Heart right ventricle (tissue), 16 donors: Measurements from ENCODE around the gene IL22RA1. TPM values are rescaled to one million over a fixed set of nuclear protein-coding genes. Genes with fewer than 3 reads are reported as not detected.

Experiments used
- ATAC-seq, 8 donors: fragments of 200-7000 bp; cut with Tn5 transposase; one replicate each; pipeline ENCODE4 v1.9.1; 2020; ENCODE audit warnings: mild to moderate bottlenecking in 8 of 8, moderate library complexity in 8 of 8, moderate number of reproducible peaks in 1 of 8
- DNase-seq, 2 donors: peaks; one replicate each; pipeline ENCODE4 v3.0.0-alpha.2; 2020
- H3K27ac ChIP-seq, 10 donors: fragments of 200-600 bp; sonication (generic) in 2 of 10; one replicate each; pipeline versions ENCODE4 v1.5.0 to v1.8.0; 2020 to 2022; ENCODE audit warnings: mild to moderate bottlenecking in 3 of 10
- H3K27me3 ChIP-seq, 7 donors: fragments of 200-600 bp; one replicate each; pipeline ENCODE4 v1.8.0; 2021 to 2022; ENCODE audit warnings: mild to moderate bottlenecking in 2 of 7
- H3K36me3 ChIP-seq, 9 donors: fragments of 200-600 bp; sonication (generic) in 1 of 9; one replicate each; pipeline versions ENCODE4 v1.5.0 to v1.8.0; 2020 to 2022; ENCODE audit warnings: mild to moderate bottlenecking in 2 of 9
- H3K4me1 ChIP-seq, 9 donors: fragments of 200-600 bp; sonication (generic) in 1 of 9; one replicate each; pipeline versions ENCODE4 v1.5.0 to v1.8.0; 2020 to 2022; ENCODE audit warnings: mild to moderate bottlenecking in 4 of 9
- H3K4me3 ChIP-seq, 10 donors: fragments of 200-600 bp; sonication (generic) in 2 of 10; one replicate each; pipeline versions ENCODE4 v1.5.0 to v1.8.0; 2020 to 2022; ENCODE audit warnings: mild to moderate bottlenecking in 7 of 10, moderate library complexity in 2 of 10
- H3K9me3 ChIP-seq, 11 donors: fragments of 200-600 bp in 10 of 11; sonication (generic) in 2 of 11; one replicate each; pipeline versions ENCODE4 v1.5.0 to v1.8.0; 2013 to 2022; ENCODE audit warnings: mild to moderate bottlenecking in 2 of 11, control low read depth in 1 of 11, moderate library complexity in 1 of 11
- WGBS, 2 donors: extraction: QIAGEN DNeasy Blood & Tissue Kit; methylation state at CpG; one replicate each; pipeline ENCODE4 v1.1.7; 2013; ENCODE audit warnings: inconsistent platforms in 1 of 2; 5-methylcytosine and 5-hydroxymethylcytosine counted together
- intact Hi-C, 10 donors: fragments of 100-400 bp; cut with DNase I; formaldehyde crosslinking; loops; one replicate each; pipeline versions ENCODE4 v1.11.1 to v1.14.2; 2022
- polyA plus RNA-seq, 2 donors: library from polyadenylated mRNA; stranded (reverse); fragments of 200-250 nt; gene quantifications; one replicate each; pipeline ENCODE4 v1.2.3, GENCODE V29; 2013
- total RNA-seq, 10 donors: library from RNA; stranded (reverse); fragmentation: NEBNext Ultra II Directional in 3 of 10; extraction: Animal tissue kit (Norgen Biotek cat#: 25700) in 3 of 10; gene quantifications; one replicate each; pipeline versions ENCODE4 v1.2.1 to v1.2.4, GENCODE V29; 2021 to 2023
- TF ChIP-seq, protein P1 (sequence below), 9 donors: fragments of 200-600 bp; sonication (generic) in 2 of 9; IDR thresholded peaks; one replicate each; pipeline versions ENCODE4 v1.5.0 to v1.8.0; 2021 to 2022; ENCODE audit warnings: antibody characterized with exemption in 9 of 9, mild to moderate bottlenecking in 5 of 9, moderate library complexity in 1 of 9
- donor health status: Arrhythmogenic right ventricular cardiomyopathy.
- donor health status: ischemic (EF 13 %, LVEDD 7.1; RV severe dilation, severe dysfunction).
- donor health status: healthy with polysubstance abuse.
- donor health status: DM: no; HTN: yes; CAD: no.
- donor health status: DM: no; HTN: no; CAD: no.
- donor health status: ischemic (EF 25% LVEDD 6.9; RV normal size, moderate dysfunction).
- donor health status: ischemic (EF 25% LVEDD 5.7; RV mildly dilated, moderate dysfunction).
- donor health status: healthy.
- donor health status: DM: yes; HTN: yes; CAD: no.
- donor health status: Ischemic cardiomyopathy.
- donor health status: ischemic (EF 35%, LVEDD 5.7; RV mildly dilated, moderate dysfunction).
- donor health status: nonischemic (EF 11% LVEDD 7.7; RV severe dilation, severe dysfunction).
- donor health status: DM: yes; HTN: yes; CAD: no.
- donor health status: PGD.
- donor health status: ischemic (EF 29% LVEDD 5.4; RV normal size, mild dysfunction).
- donor health status: nonischemic (EF 23%, LVEDD 6.1; RV moderate dilation, normal function).

IL22RA1 gene
- total and polyA plus RNA-seq, 12 donors = 0.07 to 1.6 (median 0.29) TPM; not detected in 1

DNA sequence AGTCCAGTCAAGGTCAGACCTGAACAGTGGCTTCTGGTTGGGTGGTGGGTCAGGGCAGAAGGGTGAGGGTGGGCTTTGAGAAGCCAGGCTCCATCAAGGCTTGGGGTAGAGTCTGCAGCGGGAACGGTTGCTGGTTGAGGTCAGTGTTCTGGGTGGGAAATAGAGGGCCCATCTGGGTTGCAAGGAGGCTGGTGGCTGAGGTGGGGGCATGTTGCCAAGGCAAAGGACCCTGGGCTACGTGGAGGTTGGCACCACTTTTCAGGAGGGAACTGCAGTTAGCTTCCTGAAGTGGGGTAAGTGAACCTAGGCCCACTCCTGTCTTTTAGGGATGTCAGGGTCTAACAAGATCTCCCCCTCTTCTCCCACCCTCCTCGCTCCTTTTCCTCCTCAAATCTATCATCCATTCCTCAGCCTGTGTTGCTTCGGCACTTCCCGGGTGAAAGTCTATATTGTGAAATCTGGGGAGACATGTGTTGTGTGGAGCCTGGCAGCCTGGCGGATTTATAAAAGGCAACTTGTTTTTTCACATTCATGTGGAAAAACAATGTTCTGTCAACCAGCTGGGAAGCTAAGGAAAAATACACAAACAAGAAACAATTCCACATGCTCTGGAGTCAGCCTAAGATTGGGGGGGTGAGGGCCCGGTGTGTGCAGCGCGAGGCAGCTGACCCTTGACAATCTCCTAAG, 1.5 kb downstream of the IL22RA1 start:
- ATAC-seq = no peak
- TF ChIP-seq, protein P1, sequence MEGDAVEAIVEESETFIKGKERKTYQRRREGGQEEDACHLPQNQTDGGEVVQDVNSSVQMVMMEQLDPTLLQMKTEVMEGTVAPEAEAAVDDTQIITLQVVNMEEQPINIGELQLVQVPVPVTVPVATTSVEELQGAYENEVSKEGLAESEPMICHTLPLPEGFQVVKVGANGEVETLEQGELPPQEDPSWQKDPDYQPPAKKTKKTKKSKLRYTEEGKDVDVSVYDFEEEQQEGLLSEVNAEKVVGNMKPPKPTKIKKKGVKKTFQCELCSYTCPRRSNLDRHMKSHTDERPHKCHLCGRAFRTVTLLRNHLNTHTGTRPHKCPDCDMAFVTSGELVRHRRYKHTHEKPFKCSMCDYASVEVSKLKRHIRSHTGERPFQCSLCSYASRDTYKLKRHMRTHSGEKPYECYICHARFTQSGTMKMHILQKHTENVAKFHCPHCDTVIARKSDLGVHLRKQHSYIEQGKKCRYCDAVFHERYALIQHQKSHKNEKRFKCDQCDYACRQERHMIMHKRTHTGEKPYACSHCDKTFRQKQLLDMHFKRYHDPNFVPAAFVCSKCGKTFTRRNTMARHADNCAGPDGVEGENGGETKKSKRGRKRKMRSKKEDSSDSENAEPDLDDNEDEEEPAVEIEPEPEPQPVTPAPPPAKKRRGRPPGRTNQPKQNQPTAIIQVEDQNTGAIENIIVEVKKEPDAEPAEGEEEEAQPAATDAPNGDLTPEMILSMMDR (IDR thresholded peaks at IDR 0.05) = no peak
- intact Hi-C loops = no loop called here
- Histone ChIP-seq H3K27ac (no peak overlapping the region), H3K36me3 (no peaks in the 10 kb centered on the region), H3K9me3 (no peaks in the 10 kb centered on the region), H3K4me1 (peaks cover 0 to 12% (median 0%) of the 10 kb centered on the region in 9 donors), H3K4me3 (no peak overlapping the region), H3K27me3 (peaks cover 0 to 8% (median 0%) of the 10 kb centered on the region in 7 donors)
- DNase-seq = no peak
- 82 to 90% methylated on average over 10 of the region's 10 CpGs for WGBS, 2 donors

DNA sequence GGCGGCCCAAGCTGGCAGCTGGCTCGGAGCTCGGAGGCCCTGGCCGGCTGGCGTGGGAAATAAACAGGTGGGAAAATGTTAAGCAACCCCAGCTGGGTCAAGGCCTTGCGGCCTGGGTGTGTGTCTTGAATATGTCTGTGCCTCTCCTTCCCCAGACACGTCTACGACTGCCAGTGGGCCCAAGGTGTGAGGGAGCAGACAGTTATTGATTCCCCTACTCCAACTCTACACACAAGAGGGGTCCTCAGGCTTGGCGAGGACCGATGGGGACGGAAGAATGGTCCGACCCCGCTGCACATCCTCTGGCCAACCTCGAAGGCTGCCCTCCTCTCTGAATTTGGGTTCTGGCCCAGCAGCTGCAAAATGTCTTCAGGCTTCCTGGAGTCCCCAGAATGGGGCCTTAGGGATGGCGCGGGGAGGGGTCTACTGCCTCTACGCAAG, 2.2 kb downstream of the IL22RA1 start:
- DNase-seq (no peak), ATAC-seq (no peak)
- Histone ChIP-seq H3K4me3 (no peak overlapping the region), H3K27ac (no peak overlapping the region), H3K4me1 (peaks cover 0 to 12% (median 0%) of the 10 kb centered on the region in 9 donors), H3K27me3 (peaks cover 0 to 8% (median 0%) of the 10 kb centered on the region in 7 donors), H3K9me3 (no peaks in the 10 kb centered on the region), H3K36me3 (no peaks in the 10 kb centered on the region)
- 86 to 89% methylated on average over 17 of the region's 17 CpGs for WGBS, 2 donors
- intact Hi-C loops = no loop called here
- TF ChIP-seq, protein P1 (IDR thresholded peaks at IDR 0.05) = no peak

DNA sequence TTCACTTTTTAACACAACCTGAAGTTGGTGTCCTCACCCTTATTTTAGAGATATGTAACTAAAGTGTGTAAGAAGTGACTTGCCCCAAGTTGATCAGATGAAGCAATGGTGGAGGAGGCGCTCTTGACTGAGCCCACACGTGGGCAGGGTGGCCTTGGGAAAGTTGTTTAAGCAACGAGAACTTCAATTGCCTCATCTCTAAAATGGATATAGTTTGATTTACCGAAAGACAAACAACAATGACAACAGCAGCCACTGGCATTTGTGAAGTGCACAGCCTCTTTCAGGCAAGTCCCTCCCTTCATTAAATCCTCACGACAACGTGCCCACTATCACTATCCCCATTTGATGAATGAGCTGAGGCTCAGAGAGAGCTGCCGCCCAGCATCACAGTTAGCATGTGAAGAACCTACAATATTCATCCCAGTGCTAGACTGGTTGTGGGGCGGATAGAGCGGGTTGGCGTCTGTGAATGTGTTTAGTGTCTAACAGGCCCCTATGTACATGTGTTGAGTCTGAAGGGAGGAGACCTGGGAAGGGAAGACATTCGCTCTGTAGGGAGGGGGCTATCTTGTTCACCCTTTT, 3.0 kb downstream of the IL22RA1 start:
- WGBS, 2 donors = 86 to 91% methylated on average over 11 of the region's 11 CpGs
- H3K9me3 ChIP-seq = no peaks in the 10 kb centered on the region
- DNase-seq (no peak), ATAC-seq (no peak)
- peaks cover 0 to 8% (median 0%) of the 10 kb centered on the region in 7 donors for H3K27me3 ChIP-seq
- intact Hi-C loops = no loop called here
- H3K27ac ChIP-seq = no peak overlapping the region
- H3K4me3 ChIP-seq = no peak overlapping the region
- H3K4me1 ChIP-seq = peaks cover 0 to 12% (median 0%) of the 10 kb centered on the region in 9 donors
- TF ChIP-seq, protein P1 (IDR thresholded peaks at IDR 0.05) = no peak
- H3K36me3 ChIP-seq = no peaks in the 10 kb centered on the region

- ATAC-seq = no peak
- TF ChIP-seq, protein P1 (IDR thresholded peaks at IDR 0.05) = no peak
- intact Hi-C loops = no loop called here
- peaks cover 0 to 12% (median 0%) of the 10 kb centered on the region in 9 donors for H3K4me1 ChIP-seq
- no peak overlapping the region for H3K27ac ChIP-seq
- 77 to 86% methylated on average over 2 of the region's 2 CpGs for WGBS, 2 donors
- DNase-seq = no peak
- H3K36me3 ChIP-seq = no peaks in the 10 kb centered on the region
- H3K27me3 ChIP-seq = peaks cover 0 to 8% (median 0%) of the 10 kb centered on the region in 7 donors
- no peak overlapping the region for H3K4me3 ChIP-seq
- H3K9me3 ChIP-seq = no peaks in the 10 kb centered on the region
Observed at GRCh38 chr1:24139222-24139489, 3.8 kb downstream of the IL22RA1 start.
